Glutamatergic neuron (in vitro differentiated cells): ENCODE data around the gene TXNDC8. TPM values are rescaled to one million over a fixed set of nuclear protein-coding genes. Genes with fewer than 3 reads are reported as not detected.
"Not testable (repeated sequence)": the region's sequence is repeated elsewhere in the genome, so short reads cannot be mapped to it uniquely, and the experiment has no call there.

ENCODE experiments used
- DNase-seq: peaks from one replicate; pipeline ENCODE4 v3.0.0; 2022
- H3K27ac Mint-ChIP-seq: one replicate; pipeline ENCODE4 v1.8.0; 2020; ENCODE audit warnings: mild to moderate bottlenecking, mixed read lengths, inconsistent platforms; ENCODE audit not compliant: unreplicated experiment
- H3K27me3 Mint-ChIP-seq: one replicate; pipeline ENCODE4 v1.8.0; 2020; ENCODE audit warnings: mild to moderate bottlenecking, moderate library complexity, mixed read lengths, inconsistent platforms; ENCODE audit not compliant: unreplicated experiment
- H3K36me3 Mint-ChIP-seq: one replicate; pipeline ENCODE4 v1.8.0; 2020; ENCODE audit warnings: mild to moderate bottlenecking, mixed read lengths, inconsistent platforms; ENCODE audit not compliant: unreplicated experiment
- H3K4me1 Mint-ChIP-seq: one replicate; pipeline ENCODE4 v1.8.0; 2020; ENCODE audit warnings: mild to moderate bottlenecking, low read depth, mixed read lengths, inconsistent platforms; ENCODE audit not compliant: unreplicated experiment
- H3K4me3 Mint-ChIP-seq: one replicate; pipeline ENCODE4 v1.8.0; 2020; ENCODE audit warnings: mild to moderate bottlenecking, mixed read lengths, inconsistent platforms; ENCODE audit not compliant: unreplicated experiment
- H3K9me3 Mint-ChIP-seq: one replicate; pipeline ENCODE4 v1.8.0; 2020; ENCODE audit warnings: mild to moderate bottlenecking, moderate library complexity, mixed read lengths, inconsistent platforms; ENCODE audit not compliant: unreplicated experiment
- total RNA-seq: library from RNA; stranded (reverse); fragmentation: NEBNext Ultra II Directional; extraction: Animal tissue kit (Norgen Biotek cat#: 25700); gene quantifications from one replicate; pipeline ENCODE4 v1.2.1, GENCODE V29; 2021; ENCODE audit not compliant: unreplicated experiment
- TF ChIP-seq, protein P1 (sequence below): fragments of 200-600 bp; sonication (generic); IDR thresholded peaks from one replicate; pipeline ENCODE4 v1.5.0; 2021; ENCODE audit not compliant: partially characterized antibody, unreplicated experiment

TXNDC8 gene
- total RNA-seq, 1 donor from 2014 or later = not detected

GRCh38 chr9:110320651-110321445 lies 16.8 kb downstream of the TXNDC8 start:
- H3K36me3 Mint-ChIP-seq = no peaks in the 10 kb centered on the region
- H3K27me3 Mint-ChIP-seq = no peaks in the 10 kb centered on the region
- H3K9me3 Mint-ChIP-seq = no peaks in the 10 kb centered on the region
- DNase-seq = no peak
- H3K4me3 Mint-ChIP-seq = no peak overlapping the region
- H3K27ac Mint-ChIP-seq = no peak overlapping the region
- TF ChIP-seq, protein P1, sequence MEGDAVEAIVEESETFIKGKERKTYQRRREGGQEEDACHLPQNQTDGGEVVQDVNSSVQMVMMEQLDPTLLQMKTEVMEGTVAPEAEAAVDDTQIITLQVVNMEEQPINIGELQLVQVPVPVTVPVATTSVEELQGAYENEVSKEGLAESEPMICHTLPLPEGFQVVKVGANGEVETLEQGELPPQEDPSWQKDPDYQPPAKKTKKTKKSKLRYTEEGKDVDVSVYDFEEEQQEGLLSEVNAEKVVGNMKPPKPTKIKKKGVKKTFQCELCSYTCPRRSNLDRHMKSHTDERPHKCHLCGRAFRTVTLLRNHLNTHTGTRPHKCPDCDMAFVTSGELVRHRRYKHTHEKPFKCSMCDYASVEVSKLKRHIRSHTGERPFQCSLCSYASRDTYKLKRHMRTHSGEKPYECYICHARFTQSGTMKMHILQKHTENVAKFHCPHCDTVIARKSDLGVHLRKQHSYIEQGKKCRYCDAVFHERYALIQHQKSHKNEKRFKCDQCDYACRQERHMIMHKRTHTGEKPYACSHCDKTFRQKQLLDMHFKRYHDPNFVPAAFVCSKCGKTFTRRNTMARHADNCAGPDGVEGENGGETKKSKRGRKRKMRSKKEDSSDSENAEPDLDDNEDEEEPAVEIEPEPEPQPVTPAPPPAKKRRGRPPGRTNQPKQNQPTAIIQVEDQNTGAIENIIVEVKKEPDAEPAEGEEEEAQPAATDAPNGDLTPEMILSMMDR = no peak
- H3K4me1 Mint-ChIP-seq = peaks cover 2% of the 10 kb centered on the region

GRCh38 chr9:110319781-110320492 lies 17.7 kb downstream of the TXNDC8 start:
- no peak overlapping the region for H3K27ac Mint-ChIP-seq
- H3K27me3 Mint-ChIP-seq = no peaks in the 10 kb centered on the region
- H3K4me1 Mint-ChIP-seq = peaks cover 2% of the 10 kb centered on the region
- no peaks in the 10 kb centered on the region for H3K36me3 Mint-ChIP-seq
- TF ChIP-seq, protein P1 = no peak
- no peak for DNase-seq
- H3K4me3 Mint-ChIP-seq = no peak overlapping the region
- no peaks in the 10 kb centered on the region for H3K9me3 Mint-ChIP-seq

GRCh38 chr9:110317911-110318310 lies 19.8 kb downstream of the TXNDC8 start:
- H3K27me3 Mint-ChIP-seq = no peaks in the 10 kb centered on the region
- no peak overlapping the region for H3K27ac Mint-ChIP-seq
- no peak for DNase-seq

GRCh38 chr9:110316261-110317075 lies 21.2 kb downstream of the TXNDC8 start:
- no peak overlapping the region for H3K27ac Mint-ChIP-seq
- peaks cover 2% of the 10 kb centered on the region for H3K9me3 Mint-ChIP-seq
- peaks cover 2% of the 10 kb centered on the region for H3K4me1 Mint-ChIP-seq
- no peaks in the 10 kb centered on the region for H3K27me3 Mint-ChIP-seq
- TF ChIP-seq, protein P1 = no peak
- H3K4me3 Mint-ChIP-seq = no peak overlapping the region
- H3K36me3 Mint-ChIP-seq = no peaks in the 10 kb centered on the region
- no peak for DNase-seq

More at GRCh38 chr9:110317911-110318310, 19.8 kb downstream of the TXNDC8 start:
- H3K4me3 Mint-ChIP-seq = no peak overlapping the region
- peaks cover 2% of the 10 kb centered on the region for H3K4me1 Mint-ChIP-seq
- H3K36me3 Mint-ChIP-seq = no peaks in the 10 kb centered on the region
- TF ChIP-seq, protein P1 = no peak
- H3K9me3 Mint-ChIP-seq = no peaks in the 10 kb centered on the region

- DNase-seq, H3K36me3 Mint-ChIP-seq, H3K4me3 Mint-ChIP-seq, H3K9me3 Mint-ChIP-seq, H3K27me3 Mint-ChIP-seq, H3K4me1 Mint-ChIP-seq, H3K27ac Mint-ChIP-seq: not testable (repeated sequence)
These were observed 25.7 kb downstream of the TXNDC8 start for GRCh38 chr9:110311978-110312377.
